ENCODE data around the gene SNN. TPM values are rescaled to one million over a fixed set of nuclear protein-coding genes. Genes with fewer than 3 reads are reported as not detected.

The SNN gene
- total RNA-seq, 3 donors from 2014 or later = 16.4 to 68.3 (median 18.7) TPM

GRCh38 chr16:11700264-11701029 lies 32.2 kb downstream of the SNN start:
- H3K36me3 ChIP-seq = peaks cover 10% of the 10 kb centered on the region
- H3K27ac ChIP-seq = no peak overlapping the region
- intact Hi-C loops (cut with DNase I; ENCODE audit: low total_unique reads) = loop anchor here (5.0 kb wide), 1 partner anchor 643 kb away; no protein-coding TSS in a partner anchor
- H3K4me3 ChIP-seq = no peak overlapping the region
- H3K9me3 ChIP-seq = no peaks in the 10 kb centered on the region
- no peaks in the 10 kb centered on the region for H3K4me1 ChIP-seq
- no peak for DNase-seq (ENCODE audit: low spot score in 2 of 2)
- H3K27me3 ChIP-seq = no peaks in the 10 kb centered on the region
- TF ChIP-seq CTCF (IDR thresholded peaks at IDR 0.05) = no peak
- no peak for TF ChIP-seq POLR2A (IDR thresholded peaks at IDR 0.05)
- no peak for TF ChIP-seq POLR2AphosphoS5 (IDR thresholded peaks at IDR 0.05)

- Histone ChIP-seq H3K27me3 (no peaks in the 10 kb centered on the region), H3K27ac (peak overlapping the region in 1 of 2 donors; percentile 2), H3K4me1 (no peaks in the 10 kb centered on the region), H3K36me3 (no peaks in the 10 kb centered on the region), H3K4me3 (no peak overlapping the region), H3K9me3 (no peaks in the 10 kb centered on the region)
- no peak for DNase-seq (ENCODE audit: low spot score in 2 of 2)
- TF ChIP-seq POLR2AphosphoS5 (IDR thresholded peaks at IDR 0.05) (no peak), CTCF (IDR thresholded peaks at IDR 0.05) (no peak), POLR2A (IDR thresholded peaks at IDR 0.05) (no peak)
- intact Hi-C loops (cut with DNase I; ENCODE audit: low total_unique reads) = no loop called here
Measured at GRCh38 chr16:11705311-11706025, 37.2 kb downstream of the SNN start.

DNA sequence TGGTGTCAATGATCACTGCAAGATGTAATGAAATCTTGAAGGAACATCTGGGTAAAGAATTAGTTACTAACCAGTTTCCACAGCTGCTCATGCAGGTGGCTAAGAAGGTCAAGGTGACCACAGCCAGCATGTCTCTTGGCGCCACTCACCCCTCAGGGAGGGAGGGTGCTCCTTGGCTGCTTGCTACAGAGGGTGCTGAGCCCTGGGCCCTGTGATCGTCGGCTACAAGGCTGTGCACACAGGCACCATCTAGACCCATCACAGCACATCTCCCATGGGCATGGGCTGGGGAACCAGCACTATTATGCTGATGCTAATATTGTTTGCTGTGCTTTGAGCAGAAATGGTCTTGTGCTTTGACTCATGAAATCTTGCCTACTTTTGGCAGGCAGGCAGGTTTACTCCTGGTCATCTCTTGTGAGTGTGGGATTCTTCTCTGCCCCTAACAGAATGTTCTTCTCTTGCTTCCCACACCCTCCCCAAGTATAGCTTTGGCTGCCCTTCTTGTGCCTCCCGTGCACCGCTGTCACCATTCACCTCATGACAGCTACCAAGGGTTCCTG lies 38.0 kb downstream of the SNN start:
- H3K4me1 ChIP-seq = no peaks in the 10 kb centered on the region
- no peak overlapping the region for H3K4me3 ChIP-seq
- H3K36me3 ChIP-seq = no peaks in the 10 kb centered on the region
- TF ChIP-seq POLR2A (IDR thresholded peaks at IDR 0.05) = no peak
- TF ChIP-seq CTCF (IDR thresholded peaks at IDR 0.05) = no peak
- no peak for TF ChIP-seq POLR2AphosphoS5 (IDR thresholded peaks at IDR 0.05)
- H3K27ac ChIP-seq = peak overlapping the region in 1 of 2 donors; percentile 2
- intact Hi-C loops (cut with DNase I; ENCODE audit: low total_unique reads) = no loop called here
- no peaks in the 10 kb centered on the region for H3K9me3 ChIP-seq
- no peak for DNase-seq (ENCODE audit: low spot score in 2 of 2)
- no peaks in the 10 kb centered on the region for H3K27me3 ChIP-seq

- TF ChIP-seq POLR2AphosphoS5 (IDR thresholded peaks at IDR 0.05) = no peak
- no peak for TF ChIP-seq POLR2A (IDR thresholded peaks at IDR 0.05)
- no peak for TF ChIP-seq CTCF (IDR thresholded peaks at IDR 0.05)
- DNase-seq (ENCODE audit: low spot score in 2 of 2) = no peak
- no peaks in the 10 kb centered on the region for H3K27me3 ChIP-seq
- H3K4me1 ChIP-seq = no peaks in the 10 kb centered on the region
- H3K9me3 ChIP-seq = no peaks in the 10 kb centered on the region
- H3K27ac ChIP-seq = no peak overlapping the region
- H3K4me3 ChIP-seq = no peak overlapping the region
- intact Hi-C loops (cut with DNase I; ENCODE audit: low total_unique reads) = no loop called here
- H3K36me3 ChIP-seq = no peaks in the 10 kb centered on the region
Measured at GRCh38 chr16:11707679-11708197, 39.5 kb downstream of the SNN start.

All from breast epithelium (tissue), 4 donors.